Measurements from ENCODE around the gene USP35. TPM values are rescaled to one million over a fixed set of nuclear protein-coding genes. Genes with fewer than 3 reads are reported as not detected.

Gene USP35
- total and polyA plus RNA-seq, 5 donors from 2014 or later: 0.11 to 15.0 (median 0.52) TPM

DNA sequence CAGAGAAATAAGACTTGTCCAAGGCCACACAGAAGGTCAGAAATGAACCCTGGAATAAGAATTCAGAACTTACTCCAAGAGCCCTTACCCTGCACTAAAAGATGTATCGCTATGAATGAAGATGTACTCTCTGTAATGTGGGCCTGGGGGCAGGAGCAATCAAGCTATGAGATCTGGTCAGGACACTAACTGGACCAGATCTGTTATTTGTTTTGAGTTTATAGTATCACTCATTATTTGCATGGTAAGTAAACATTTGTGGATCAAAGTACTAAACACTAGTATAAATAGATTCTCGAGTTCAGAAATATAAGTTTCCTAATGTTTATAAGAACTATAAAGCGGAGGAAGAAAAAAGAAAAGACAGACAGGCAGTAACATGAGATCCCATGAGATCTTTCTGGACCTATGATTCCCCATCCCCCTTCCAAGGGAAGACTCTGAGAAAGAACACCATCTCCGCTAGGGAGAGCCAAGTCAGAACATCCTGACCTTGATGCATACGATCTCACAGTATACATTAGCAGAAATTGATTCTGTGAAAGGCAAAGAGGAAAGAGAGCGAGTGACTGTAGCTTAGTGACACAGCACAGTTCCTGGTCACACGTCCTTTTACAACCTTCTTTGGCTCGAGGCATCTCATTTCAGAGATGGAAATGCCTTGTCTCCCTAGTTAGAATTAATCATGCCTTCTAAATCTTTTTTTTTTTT, 71.2 kb downstream of the USP35 start:
- H3K4me1 ChIP-seq (ENCODE audit: control insufficient read depth, insufficient read depth, low read length, poor library complexity, severe bottlenecking): no peaks in the 10 kb centered on the region
- H3K27me3 Mint-ChIP-seq: peaks cover 5% of the 10 kb centered on the region
- no peaks in the 10 kb centered on the region for H3K9me3 ChIP-seq (ENCODE audit: control insufficient read depth in 2 of 2, low read length in 2 of 2)
- H3K36me3 Mint-ChIP-seq: no peaks in the 10 kb centered on the region
- no peak overlapping the region for H3K27ac Mint-ChIP-seq
- H3K27me3 ChIP-seq (ENCODE audit: control insufficient read depth, insufficient read depth, low read length): peaks cover 3% of the 10 kb centered on the region
- DNase-seq (no peak), ATAC-seq (ENCODE audit: low read depth in 2 of 2) (no peak)
- H3K36me3 ChIP-seq (ENCODE audit: control insufficient read depth, insufficient read depth, low read length): no peaks in the 10 kb centered on the region
- no peak overlapping the region for H3K4me3 Mint-ChIP-seq
- no peak overlapping the region for H3K27ac ChIP-seq (ENCODE audit: insufficient read depth, low read length, poor library complexity, severe bottlenecking)
- no peaks in the 10 kb centered on the region for H3K4me1 Mint-ChIP-seq
- H3K9me3 Mint-ChIP-seq: no peaks in the 10 kb centered on the region
- H3K4me3 ChIP-seq (ENCODE audit: low read depth, low read length): no peak overlapping the region

DNA sequence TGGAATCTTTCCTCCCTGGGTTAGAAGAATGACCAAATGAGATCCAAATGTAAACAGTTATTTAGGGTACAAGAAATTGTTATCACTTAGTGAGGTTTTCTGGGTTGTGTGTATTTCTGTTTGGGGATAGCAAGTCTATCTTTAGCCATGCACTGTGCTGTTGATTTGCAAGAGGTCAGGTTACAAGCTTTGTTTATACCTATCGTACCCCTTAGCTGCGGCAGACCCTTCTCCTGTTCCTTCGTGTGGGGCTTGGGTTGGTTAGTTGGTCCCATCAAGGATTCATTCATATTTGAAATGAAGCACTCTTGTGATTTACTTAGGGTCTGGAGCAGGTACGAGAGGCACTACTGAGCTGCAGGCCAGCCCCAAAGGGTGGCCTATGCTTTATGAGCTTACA, 72.6 kb downstream of the USP35 start:
- Mint-ChIP-seq H3K27me3 (peaks cover 5% of the 10 kb centered on the region), H3K27ac (no peak overlapping the region), H3K4me1 (no peaks in the 10 kb centered on the region), H3K36me3 (no peaks in the 10 kb centered on the region), H3K9me3 (no peaks in the 10 kb centered on the region), H3K4me3 (no peak overlapping the region)
- H3K4me1 ChIP-seq (ENCODE audit: control insufficient read depth, insufficient read depth, low read length, poor library complexity, severe bottlenecking): no peaks in the 10 kb centered on the region
- no peak for DNase-seq
- H3K27me3 ChIP-seq (ENCODE audit: control insufficient read depth, insufficient read depth, low read length): no peaks in the 10 kb centered on the region
- H3K27ac ChIP-seq (ENCODE audit: insufficient read depth, low read length, poor library complexity, severe bottlenecking): no peak overlapping the region
- no peaks in the 10 kb centered on the region for H3K9me3 ChIP-seq (ENCODE audit: control insufficient read depth in 2 of 2, low read length in 2 of 2)
- ATAC-seq (ENCODE audit: low read depth in 2 of 2): no peak
- no peak overlapping the region for H3K4me3 ChIP-seq (ENCODE audit: low read depth, low read length)
- H3K36me3 ChIP-seq (ENCODE audit: control insufficient read depth, insufficient read depth, low read length): no peaks in the 10 kb centered on the region

- H3K9me3 ChIP-seq (ENCODE audit: control insufficient read depth in 2 of 2, low read length in 2 of 2): no peaks in the 10 kb centered on the region
- no peak overlapping the region for H3K27ac ChIP-seq (ENCODE audit: insufficient read depth, low read length, poor library complexity, severe bottlenecking)
- Mint-ChIP-seq H3K4me1 (no peaks in the 10 kb centered on the region), H3K27ac (peak overlapping the region in 1 of 3 donors; percentile 31), H3K9me3 (no peaks in the 10 kb centered on the region), H3K4me3 (no peak overlapping the region), H3K27me3 (peaks cover 5% of the 10 kb centered on the region), H3K36me3 (no peaks in the 10 kb centered on the region)
- no peaks in the 10 kb centered on the region for H3K36me3 ChIP-seq (ENCODE audit: control insufficient read depth, insufficient read depth, low read length)
- no peak for ATAC-seq (ENCODE audit: low read depth in 2 of 2)
- DNase-seq: no peak
- H3K4me1 ChIP-seq (ENCODE audit: control insufficient read depth, insufficient read depth, low read length, poor library complexity, severe bottlenecking): no peaks in the 10 kb centered on the region
- H3K27me3 ChIP-seq (ENCODE audit: control insufficient read depth, insufficient read depth, low read length): no peaks in the 10 kb centered on the region
- no peak overlapping the region for H3K4me3 ChIP-seq (ENCODE audit: low read depth, low read length)
Measured at GRCh38 chr11:78261828-78262227, 73.1 kb downstream of the USP35 start.

- no peaks in the 10 kb centered on the region for H3K27me3 ChIP-seq (ENCODE audit: control insufficient read depth, insufficient read depth, low read length)
- ATAC-seq (ENCODE audit: low read depth in 2 of 2) (no peak), DNase-seq (no peak)
- H3K27ac ChIP-seq (ENCODE audit: insufficient read depth, low read length, poor library complexity, severe bottlenecking): no peak overlapping the region
- Mint-ChIP-seq H3K9me3 (no peaks in the 10 kb centered on the region), H3K27me3 (peaks cover 5% of the 10 kb centered on the region), H3K27ac (peak overlapping the region in 1 of 3 donors; percentile 31), H3K4me3 (no peak overlapping the region), H3K36me3 (no peaks in the 10 kb centered on the region), H3K4me1 (no peaks in the 10 kb centered on the region)
- no peaks in the 10 kb centered on the region for H3K9me3 ChIP-seq (ENCODE audit: control insufficient read depth in 2 of 2, low read length in 2 of 2)
- no peak overlapping the region for H3K4me3 ChIP-seq (ENCODE audit: low read depth, low read length)
- H3K4me1 ChIP-seq (ENCODE audit: control insufficient read depth, insufficient read depth, low read length, poor library complexity, severe bottlenecking): no peaks in the 10 kb centered on the region
- no peaks in the 10 kb centered on the region for H3K36me3 ChIP-seq (ENCODE audit: control insufficient read depth, insufficient read depth, low read length)
Measured at GRCh38 chr11:78262238-78262637, 73.5 kb downstream of the USP35 start.

DNA sequence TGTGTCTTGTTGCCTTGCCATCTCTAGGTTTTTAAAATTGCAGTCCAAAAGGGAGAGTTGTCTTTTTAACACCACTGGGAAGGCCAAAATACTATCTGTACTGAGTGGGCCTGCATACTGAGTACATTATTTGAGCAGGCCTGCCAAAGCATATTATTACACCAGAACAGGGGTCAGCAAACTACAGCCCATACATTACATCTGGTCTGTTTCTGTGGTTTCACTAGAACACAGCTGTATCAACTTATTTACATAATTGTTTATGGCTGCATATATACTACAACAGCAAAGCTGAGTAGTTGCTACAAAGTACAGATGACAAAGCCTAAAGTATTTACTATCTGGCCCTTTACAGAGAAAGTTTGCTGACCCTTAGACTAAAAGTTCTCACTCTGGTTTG, 74.0 kb downstream of the USP35 start:
- no peaks in the 10 kb centered on the region for H3K36me3 ChIP-seq (ENCODE audit: control insufficient read depth, insufficient read depth, low read length)

More for the DNA sequence above, 74.0 kb downstream of the USP35 start:
- Mint-ChIP-seq H3K9me3 (no peaks in the 10 kb centered on the region), H3K4me3 (no peak overlapping the region), H3K4me1 (no peaks in the 10 kb centered on the region), H3K36me3 (no peaks in the 10 kb centered on the region), H3K27me3 (peaks cover 5% of the 10 kb centered on the region), H3K27ac (peak overlapping the region in 1 of 3 donors; percentile 31)
- no peak overlapping the region for H3K4me3 ChIP-seq (ENCODE audit: low read depth, low read length)
- no peak overlapping the region for H3K27ac ChIP-seq (ENCODE audit: insufficient read depth, low read length, poor library complexity, severe bottlenecking)
- H3K27me3 ChIP-seq (ENCODE audit: control insufficient read depth, insufficient read depth, low read length): no peaks in the 10 kb centered on the region
- DNase-seq (no peak), ATAC-seq (ENCODE audit: low read depth in 2 of 2) (no peak)
- no peaks in the 10 kb centered on the region for H3K9me3 ChIP-seq (ENCODE audit: control insufficient read depth in 2 of 2, low read length in 2 of 2)
- H3K4me1 ChIP-seq (ENCODE audit: control insufficient read depth, insufficient read depth, low read length, poor library complexity, severe bottlenecking): no peaks in the 10 kb centered on the region

Other genes starting within 250 kb of the USP35 start
- 71.9 TPM for gene INTS4, start 194.3 kb upstream of the USP35 start, total RNA-seq
- 10 to 100 TPM; 35.7 to 44.5 (median 42.6) TPM for gene INTS4, start 194.3 kb upstream of the USP35 start, polyA plus RNA-seq
- not detected for gene KCTD14, start 165.6 kb upstream of the USP35 start, total RNA-seq
- gene KCTD14, start 165.6 kb upstream of the USP35 start, polyA plus RNA-seq: 1 to 10 TPM in 1 of 4 donors, under 1 TPM in 3; 0.09 to 1.4 (median 0.41) TPM
- not detected for gene THRSP, start 125.1 kb upstream of the USP35 start, total RNA-seq
- under 1 TPM in 1 of 4 donors, not detected in 3; 0.20 TPM for gene THRSP, start 125.1 kb upstream of the USP35 start, polyA plus RNA-seq
- 43.2 TPM for gene NDUFC2, start 109.1 kb upstream of the USP35 start, total RNA-seq
- 100 to 1,000 TPM; 170 to 222 (median 189) TPM for gene NDUFC2, start 109.1 kb upstream of the USP35 start, polyA plus RNA-seq
- 20.6 TPM for gene ALG8, start 49.3 kb upstream of the USP35 start, total RNA-seq
- gene ALG8, start 49.3 kb upstream of the USP35 start, polyA plus RNA-seq: 10 to 100 TPM; 52.7 to 56.3 (median 54.5) TPM
- gene KCTD21, start 293 bp upstream of the USP35 start, total RNA-seq: 3.8 TPM
- 1 to 10 TPM; 1.4 to 3.3 (median 2.4) TPM for gene KCTD21, start 293 bp upstream of the USP35 start, polyA plus RNA-seq
- 15.7 TPM for gene GAB2, start 228.9 kb downstream of the USP35 start, total RNA-seq
- under 1 TPM; 0.05 to 0.69 (median 0.45) TPM for gene GAB2, start 228.9 kb downstream of the USP35 start, polyA plus RNA-seq